Measurements from ENCODE around the gene IL4I1.

DNA sequence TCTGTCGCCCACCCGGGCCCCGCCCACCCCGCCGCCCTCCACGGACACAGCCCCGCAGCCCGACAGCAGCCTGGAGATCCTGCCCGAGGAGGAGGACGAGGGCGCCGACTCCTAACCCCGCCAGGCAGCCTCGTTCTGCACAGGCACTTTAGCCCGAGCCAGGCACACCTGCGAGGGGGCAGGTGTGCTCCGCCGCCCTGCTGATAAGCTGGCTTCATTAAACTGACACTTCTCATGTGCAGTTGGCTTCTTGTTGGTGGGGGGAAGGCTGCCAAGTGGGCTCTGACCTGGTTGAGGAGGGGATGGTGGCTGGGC, 8.2 kb downstream of the IL4I1 start:
- TF ChIP-seq, protein P1, sequence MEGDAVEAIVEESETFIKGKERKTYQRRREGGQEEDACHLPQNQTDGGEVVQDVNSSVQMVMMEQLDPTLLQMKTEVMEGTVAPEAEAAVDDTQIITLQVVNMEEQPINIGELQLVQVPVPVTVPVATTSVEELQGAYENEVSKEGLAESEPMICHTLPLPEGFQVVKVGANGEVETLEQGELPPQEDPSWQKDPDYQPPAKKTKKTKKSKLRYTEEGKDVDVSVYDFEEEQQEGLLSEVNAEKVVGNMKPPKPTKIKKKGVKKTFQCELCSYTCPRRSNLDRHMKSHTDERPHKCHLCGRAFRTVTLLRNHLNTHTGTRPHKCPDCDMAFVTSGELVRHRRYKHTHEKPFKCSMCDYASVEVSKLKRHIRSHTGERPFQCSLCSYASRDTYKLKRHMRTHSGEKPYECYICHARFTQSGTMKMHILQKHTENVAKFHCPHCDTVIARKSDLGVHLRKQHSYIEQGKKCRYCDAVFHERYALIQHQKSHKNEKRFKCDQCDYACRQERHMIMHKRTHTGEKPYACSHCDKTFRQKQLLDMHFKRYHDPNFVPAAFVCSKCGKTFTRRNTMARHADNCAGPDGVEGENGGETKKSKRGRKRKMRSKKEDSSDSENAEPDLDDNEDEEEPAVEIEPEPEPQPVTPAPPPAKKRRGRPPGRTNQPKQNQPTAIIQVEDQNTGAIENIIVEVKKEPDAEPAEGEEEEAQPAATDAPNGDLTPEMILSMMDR (conservative IDR thresholded peaks at IDR 0.05; ENCODE audit: low read length), result no peak
- TF ChIP-seq EZH2phosphoT487 (IDR thresholded peaks at IDR 0.05; ENCODE audit: borderline replicate concordance), result no peak
